ENCODE data around the gene COL9A2. TPM values are rescaled to one million over a fixed set of nuclear protein-coding genes. Genes with fewer than 3 reads are reported as not detected.

COL9A2 gene
- total and polyA plus RNA-seq, 11 donors = 0.14 to 1.4 (median 0.50) TPM; not detected in 1

- intact Hi-C loops (cut with DNase I) = no loop called here
- Histone ChIP-seq H3K27ac (peak overlapping the region in 1 of 12 donors; percentile 30), H3K36me3 (peaks cover 0 to 5% (median 0%) of the 10 kb centered on the region in 9 donors), H3K27me3 (peaks cover 0 to 6% (median 0%) of the 10 kb centered on the region in 9 donors), H3K9me3 (peaks cover 0 to 24% (median 6%) of the 10 kb centered on the region in 12 donors), H3K4me1 (peaks cover 0 to 30% (median 0%) of the 10 kb centered on the region in 12 donors), H3K4me3 (no peak overlapping the region)
- TF ChIP-seq CTCF (IDR thresholded peaks at IDR 0.05) (no peak), POLR2A (IDR thresholded peaks at IDR 0.05) (no peak)
- DNase-seq (no peak), ATAC-seq (no peak)
- WGBS, 4 donors = 90 to 97% (median 92%) methylated on average over 4 of the region's 4 CpGs
These were observed 44.6 kb upstream of the COL9A2 start for GRCh38 chr1:40361637-40362036.

GRCh38 chr1:40361201-40361600 lies 44.1 kb upstream of the COL9A2 start:
- intact Hi-C loops (cut with DNase I) = no loop called here
- no peak overlapping the region for H3K27ac ChIP-seq
- WGBS, 4 donors = 89 to 100% (median 91%) methylated on average over 1 of the region's 1 CpG
- TF ChIP-seq CTCF (IDR thresholded peaks at IDR 0.05) = no peak
- TF ChIP-seq POLR2A (IDR thresholded peaks at IDR 0.05) = no peak
- no peak for DNase-seq
- H3K27me3 ChIP-seq = peaks cover 0 to 6% (median 0%) of the 10 kb centered on the region in 9 donors
- no peak for ATAC-seq
- peaks cover 0 to 5% (median 0%) of the 10 kb centered on the region in 9 donors for H3K36me3 ChIP-seq
- peaks cover 0 to 24% (median 6%) of the 10 kb centered on the region in 12 donors for H3K9me3 ChIP-seq
- no peak overlapping the region for H3K4me3 ChIP-seq
- H3K4me1 ChIP-seq = peaks cover 0 to 30% (median 0%) of the 10 kb centered on the region in 12 donors

GRCh38 chr1:40360631-40361030 lies 43.5 kb upstream of the COL9A2 start:
- no peak overlapping the region for H3K4me3 ChIP-seq
- peaks cover 0 to 34% (median 0%) of the 10 kb centered on the region in 12 donors for H3K4me1 ChIP-seq
- no peak for ATAC-seq
- no peak overlapping the region for H3K27ac ChIP-seq
- DNase-seq = no peak
- TF ChIP-seq CTCF (IDR thresholded peaks at IDR 0.05) = no peak
- no peak for TF ChIP-seq POLR2A (IDR thresholded peaks at IDR 0.05)
- H3K36me3 ChIP-seq = peaks cover 0 to 5% (median 0%) of the 10 kb centered on the region in 9 donors
- H3K27me3 ChIP-seq = peaks cover 0 to 6% (median 0%) of the 10 kb centered on the region in 9 donors
- intact Hi-C loops (cut with DNase I) = no loop called here
- H3K9me3 ChIP-seq = peaks cover 0 to 24% (median 6%) of the 10 kb centered on the region in 12 donors

GRCh38 chr1:40357625-40358024 lies 40.5 kb upstream of the COL9A2 start:
- Histone ChIP-seq H3K9me3 (peaks cover 0 to 24% (median 6%) of the 10 kb centered on the region in 12 donors), H3K36me3 (no peaks in the 10 kb centered on the region), H3K4me3 (no peak overlapping the region), H3K4me1 (peaks cover 0 to 42% (median 0%) of the 10 kb centered on the region in 12 donors), H3K27ac (no peak overlapping the region), H3K27me3 (no peaks in the 10 kb centered on the region)
- DNase-seq (no peak), ATAC-seq (no peak)
- intact Hi-C loops (cut with DNase I) = no loop called here
- TF ChIP-seq POLR2A (IDR thresholded peaks at IDR 0.05) (no peak), CTCF (IDR thresholded peaks at IDR 0.05) (no peak)
